Cardiac fibroblast (primary cell): Measurements from ENCODE around the gene SLC25A19.

ENCODE experiments used
- DNase-seq, 2 donors: peaks; one replicate each; pipeline versions ENCODE4 v3.0.0 to v3.0.0-alpha.2; 2010; ENCODE audit warnings: low read depth in 2 of 2
- H3K4me3 ChIP-seq, 2 donors: replicated peaks in 1 of 2; 1 replicate in 1 of 2; 2 replicates in 1 of 2; pipeline ENCODE4 v1.5.1; 2011; ENCODE audit warnings: low read depth in 2 of 2, low read length in 2 of 2, mild to moderate bottlenecking in 2 of 2, moderate library complexity in 1 of 2
- CTCF ChIP-seq: IDR thresholded peaks from one replicate; pipeline ENCODE4 v1.5.1; 2011; ENCODE audit warnings: low read depth, mild to moderate bottlenecking, low read length, inconsistent platforms

The SLC25A19 gene

GRCh38 chr17:75227729-75228128, 61.5 kb downstream of the SLC25A19 start:
- DNase-seq, result no peak
- no peak for TF ChIP-seq CTCF
- no peak overlapping the region for H3K4me3 ChIP-seq

- TF ChIP-seq CTCF, result no peak
- DNase-seq, result no peak
- no peak overlapping the region for H3K4me3 ChIP-seq
Measured at GRCh38 chr17:75225016-75225415, 64.2 kb downstream of the SLC25A19 start.
